A172 (cell line): ENCODE measurements around the gene CGB2. TPM values are rescaled to one million over a fixed set of nuclear protein-coding genes. Genes with fewer than 3 reads are reported as not detected.
A peak's percentile ranks its signal among the peaks of the same experiment; 100 is the strongest.
"Not testable (repeated sequence)": the region's sequence is repeated elsewhere in the genome, so short reads cannot be mapped to it uniquely, and the experiment has no call there.

Source experiments
- DNase-seq: peaks from one replicate; pipeline ENCODE4 v3.0.0-alpha.2; 2015; ENCODE audit warnings: low spot score
- total RNA-seq: library from RNA; depleted of rRNA; stranded (reverse); fragments of >200 nt; shearing (Covaris generic); gene quantifications from 2 replicates; pipeline ENCODE4 v1.2.3, GENCODE V29; 2014

Gene CGB2
- total RNA-seq, 1 experiment from 2014 or later = not detected

DNA sequence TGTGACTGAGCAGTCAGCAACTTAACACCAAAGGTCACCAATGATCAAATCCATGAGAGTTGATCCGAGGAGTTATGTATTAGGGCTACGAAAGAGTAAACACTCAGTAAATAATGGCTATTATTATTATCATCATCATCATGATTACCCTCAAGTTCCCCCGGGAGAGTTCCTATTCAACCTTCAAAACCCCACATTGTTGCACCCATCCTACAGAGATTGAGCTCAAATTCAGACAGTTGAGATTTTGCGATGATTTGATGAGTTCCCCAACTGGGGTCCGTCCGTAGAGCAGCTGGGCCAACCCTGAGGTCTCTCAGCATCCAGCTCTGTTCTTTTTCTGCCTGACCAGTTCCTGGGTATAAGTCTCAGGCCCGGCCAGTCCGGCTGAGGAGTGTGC is 6.4 kb downstream of the CGB2 start:
- DNase-seq = not testable (repeated sequence)

DNA sequence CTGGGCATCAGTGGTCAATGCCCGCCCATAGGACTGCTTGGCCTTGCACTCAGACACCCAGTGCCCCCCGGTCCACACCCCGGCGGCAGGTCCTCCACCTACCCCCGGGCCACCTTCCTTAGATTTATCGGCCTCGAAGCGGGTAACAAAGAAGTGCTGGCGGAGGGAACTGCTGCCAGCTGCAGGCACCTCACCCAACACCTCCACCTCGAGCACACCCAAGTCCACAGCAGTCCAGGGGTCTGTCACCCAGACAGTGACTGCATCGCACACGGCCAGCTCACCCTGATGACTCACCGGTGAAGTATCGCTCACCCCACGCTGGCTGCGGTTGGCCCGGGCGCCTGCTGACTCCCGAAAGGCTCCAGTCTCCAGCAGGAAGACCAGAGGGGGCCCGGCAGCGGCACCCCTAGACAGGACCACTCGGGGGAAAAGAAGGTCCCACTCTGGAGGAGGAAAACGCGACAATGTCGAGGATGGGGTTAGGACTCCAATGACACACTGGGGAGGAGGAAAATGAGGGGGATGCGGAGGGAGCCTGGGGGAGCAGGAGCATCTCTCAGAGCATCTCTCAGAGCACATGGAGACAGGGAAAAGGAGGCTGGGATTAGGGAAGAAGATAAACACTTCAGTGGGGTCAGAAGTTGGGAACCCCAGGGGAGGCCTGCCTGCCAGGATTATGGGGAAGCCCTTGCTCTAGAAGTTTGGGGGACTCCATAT is 7.0 kb downstream of the CGB2 start:
- peak; percentile 72 for DNase-seq

DNA sequence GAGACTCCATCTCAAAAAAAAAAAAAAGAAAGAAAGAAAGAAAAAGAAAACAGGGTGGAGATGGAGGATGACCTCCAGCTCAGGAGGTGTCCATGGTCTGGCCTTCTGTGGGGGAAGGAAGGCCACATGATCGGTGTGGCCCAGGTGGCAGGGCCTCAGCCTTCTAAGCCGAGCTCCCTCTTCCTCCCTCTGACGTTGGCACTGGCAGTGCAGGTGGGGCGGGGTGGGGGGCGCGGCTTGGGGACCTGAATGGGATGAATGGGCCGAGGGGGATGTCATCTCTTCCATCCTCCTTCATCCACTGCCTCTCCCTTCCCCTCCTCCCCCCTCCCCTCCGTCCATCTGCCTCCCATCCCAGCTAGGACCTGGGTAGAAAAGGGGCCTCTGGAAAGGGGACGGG is 8.0 kb downstream of the CGB2 start:
- not testable (repeated sequence) for DNase-seq

DNA sequence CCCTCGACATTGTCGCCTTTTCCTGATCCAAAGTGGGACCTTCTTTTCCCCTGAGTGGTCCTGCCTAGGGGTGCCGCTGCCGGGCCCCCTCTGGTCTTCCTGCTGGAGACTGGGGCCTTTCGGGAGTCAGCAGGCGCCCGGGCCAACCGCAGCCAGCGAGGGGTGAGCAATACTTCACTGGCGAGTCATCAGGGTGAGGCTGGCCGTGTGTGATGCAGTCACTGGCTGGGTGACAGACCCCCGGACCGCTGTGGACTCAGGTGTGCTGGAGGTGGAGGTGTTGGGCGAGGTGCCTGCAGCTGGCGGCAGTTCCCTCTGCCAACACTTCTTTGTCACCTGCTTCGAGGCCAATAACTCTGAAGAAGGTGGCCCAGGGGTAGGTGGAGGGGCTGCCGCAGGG is 10.5 kb downstream of the CGB2 start:
- DNase-seq = peak; percentile 57

DNA sequence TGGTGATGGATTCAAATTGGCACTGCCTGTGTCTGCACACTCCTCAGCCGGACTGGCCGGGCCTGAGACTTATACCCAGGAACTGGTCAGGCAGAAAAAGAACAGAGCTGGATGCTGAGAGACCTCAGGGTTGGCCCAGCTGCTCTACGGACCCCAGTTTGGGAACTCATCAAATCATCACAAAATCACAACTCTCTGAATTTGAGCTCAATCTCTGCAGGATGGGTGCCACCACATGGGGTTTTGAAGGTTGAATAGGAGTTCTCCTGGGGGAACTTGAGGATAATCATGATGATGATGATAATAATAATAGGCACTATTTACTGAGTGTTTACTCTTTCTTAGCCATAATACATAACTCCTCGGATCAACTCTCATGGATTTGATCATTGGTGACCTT is 11.0 kb downstream of the CGB2 start:
- DNase-seq = not testable (repeated sequence)

DNA sequence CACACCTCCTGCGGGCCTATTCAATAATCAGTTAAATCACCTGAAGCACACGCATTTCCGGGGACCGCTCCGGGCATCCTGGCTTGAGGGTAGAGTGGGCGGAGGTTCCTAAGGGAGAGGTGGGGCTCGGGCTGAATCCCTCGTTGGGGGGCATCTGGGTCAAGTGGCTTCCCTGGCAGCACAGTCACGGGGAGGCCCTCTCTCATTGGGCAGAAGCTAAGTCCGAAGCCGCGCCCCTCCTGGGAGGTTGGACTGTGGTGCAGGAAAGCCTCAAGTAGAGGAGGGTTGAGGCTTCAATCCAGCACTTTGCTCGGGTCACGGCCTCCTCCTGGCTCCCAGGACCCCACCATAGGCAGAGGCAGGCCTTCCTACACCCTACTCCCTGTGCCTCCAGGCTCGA is 11.9 kb downstream of the CGB2 start, which contains the start of gene CGB5:
CGB5 (plus strand) TSS at position 301 of the 400 bp plus-strand sequence. CDS start 362 bp downstream, outside the sequence.
- not testable (repeated sequence) for DNase-seq

DNA sequence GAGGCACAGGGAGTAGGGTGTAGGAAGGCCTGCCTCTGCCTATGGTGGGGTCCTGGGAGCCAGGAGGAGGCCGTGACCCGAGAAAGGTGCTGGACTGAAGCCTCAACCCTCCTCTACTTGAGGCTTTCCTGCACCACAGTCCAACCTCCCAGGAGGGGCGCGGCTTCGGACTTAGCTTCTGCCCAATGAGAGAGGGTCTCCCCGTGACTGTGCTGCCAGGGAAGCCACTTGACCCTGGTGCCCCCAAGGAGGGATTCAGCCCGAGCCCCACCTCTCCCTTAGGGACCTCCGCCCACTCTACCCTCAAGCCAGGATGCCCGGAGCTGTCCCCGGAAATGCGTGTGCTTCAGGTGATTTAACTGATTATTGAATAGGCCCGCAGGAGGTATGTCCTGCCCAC is 17.3 kb downstream of the CGB2 start, which contains the start of gene CGB8:
CGB8 (minus strand) TSS at position 101 of the 400 bp plus-strand sequence. CDS start 372 bp downstream, outside the sequence.
- not testable (repeated sequence) for DNase-seq

DNA sequence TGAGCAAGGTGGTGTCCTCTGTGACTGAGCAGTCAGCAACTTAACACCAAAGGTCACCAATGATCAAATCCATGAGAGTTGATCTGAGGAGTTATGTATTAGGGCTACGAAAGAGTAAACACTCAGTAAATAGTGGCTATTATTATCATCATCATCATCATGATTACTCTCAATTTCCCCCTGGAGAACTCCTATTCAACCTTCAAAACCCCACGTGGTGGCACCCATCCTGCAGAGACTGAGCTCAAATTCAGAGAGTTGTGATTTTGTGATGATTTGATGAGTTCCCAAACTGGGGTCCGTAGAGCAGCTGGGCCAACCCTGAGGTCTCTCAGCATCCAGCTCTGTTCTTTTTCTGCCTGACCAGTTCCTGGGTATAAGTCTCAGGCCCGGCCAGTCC is 18.1 kb downstream of the CGB2 start:
- not testable (repeated sequence) for DNase-seq

DNA sequence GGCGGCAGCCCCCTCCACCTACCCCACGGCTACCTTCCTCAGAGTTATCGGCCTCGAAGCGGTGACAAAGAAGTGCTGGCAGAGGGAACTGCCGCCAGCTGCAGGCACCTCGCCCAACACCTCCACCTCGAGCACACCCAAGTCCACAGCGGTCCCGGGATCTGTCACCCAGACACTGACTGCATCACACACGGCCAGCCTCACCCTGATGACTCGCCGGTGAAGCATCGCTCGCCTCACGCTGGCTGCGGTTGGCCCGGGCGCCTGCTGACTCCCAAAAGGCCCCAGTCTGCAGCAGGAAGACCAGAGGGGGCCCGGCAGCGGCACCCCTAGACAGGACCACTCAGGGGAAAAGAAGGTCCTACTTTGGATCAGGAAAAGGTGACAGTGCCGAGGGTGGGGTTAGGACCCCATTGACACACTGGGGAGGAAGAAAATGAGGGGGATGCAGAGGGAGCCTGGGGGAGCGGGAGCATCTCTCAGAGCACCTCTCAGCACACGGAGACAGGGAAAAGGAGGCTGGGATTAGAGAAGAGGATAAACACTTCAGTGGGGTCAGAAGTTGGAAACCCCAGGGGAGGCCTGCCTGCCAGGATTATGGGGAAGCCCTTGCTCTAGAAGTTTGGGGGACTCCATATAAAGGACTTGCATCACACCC is 18.8 kb downstream of the CGB2 start:
- peak; percentile 68 for DNase-seq

DNA sequence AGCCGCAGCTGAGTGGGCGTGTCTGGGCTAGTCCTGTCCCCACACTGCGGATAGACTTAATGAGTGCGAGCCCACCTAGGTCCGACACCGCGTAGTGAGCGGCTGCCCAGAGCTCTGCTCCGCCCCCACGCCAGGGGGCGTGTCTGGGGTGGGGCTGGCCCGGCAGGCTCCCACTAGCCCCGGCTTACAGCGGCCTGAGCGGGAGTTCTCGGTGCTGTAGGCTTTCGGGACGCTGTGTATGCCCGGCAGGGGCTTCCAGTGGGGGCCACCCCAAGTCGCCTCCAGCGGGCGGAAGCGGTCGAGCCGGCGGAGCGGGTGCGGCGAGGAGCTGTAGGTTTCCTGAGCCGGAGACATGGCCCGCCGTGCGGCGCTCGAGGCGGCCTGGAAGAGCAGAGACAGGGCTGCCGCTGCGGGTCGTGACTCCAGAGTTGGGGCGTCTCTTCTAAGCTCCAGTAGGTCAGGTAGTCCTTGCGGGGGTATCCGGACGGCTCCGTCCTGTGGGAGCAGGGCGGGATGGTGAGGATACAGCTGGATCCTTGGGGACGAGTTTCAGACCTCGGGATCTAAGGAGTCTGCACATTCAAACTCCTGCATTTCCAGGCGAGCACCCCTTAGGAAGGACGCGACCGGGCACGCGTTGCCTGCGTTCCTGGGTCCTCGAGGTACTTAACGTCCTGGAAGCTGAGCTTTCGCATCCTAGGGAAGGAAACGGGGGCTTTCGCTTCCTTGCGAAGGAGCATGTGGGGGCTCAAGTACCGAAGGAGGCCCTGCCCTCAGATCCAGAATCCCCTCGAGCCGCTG is 24.6 kb downstream of the CGB2 start:
- DNase-seq = peak; percentile 39

DNA sequence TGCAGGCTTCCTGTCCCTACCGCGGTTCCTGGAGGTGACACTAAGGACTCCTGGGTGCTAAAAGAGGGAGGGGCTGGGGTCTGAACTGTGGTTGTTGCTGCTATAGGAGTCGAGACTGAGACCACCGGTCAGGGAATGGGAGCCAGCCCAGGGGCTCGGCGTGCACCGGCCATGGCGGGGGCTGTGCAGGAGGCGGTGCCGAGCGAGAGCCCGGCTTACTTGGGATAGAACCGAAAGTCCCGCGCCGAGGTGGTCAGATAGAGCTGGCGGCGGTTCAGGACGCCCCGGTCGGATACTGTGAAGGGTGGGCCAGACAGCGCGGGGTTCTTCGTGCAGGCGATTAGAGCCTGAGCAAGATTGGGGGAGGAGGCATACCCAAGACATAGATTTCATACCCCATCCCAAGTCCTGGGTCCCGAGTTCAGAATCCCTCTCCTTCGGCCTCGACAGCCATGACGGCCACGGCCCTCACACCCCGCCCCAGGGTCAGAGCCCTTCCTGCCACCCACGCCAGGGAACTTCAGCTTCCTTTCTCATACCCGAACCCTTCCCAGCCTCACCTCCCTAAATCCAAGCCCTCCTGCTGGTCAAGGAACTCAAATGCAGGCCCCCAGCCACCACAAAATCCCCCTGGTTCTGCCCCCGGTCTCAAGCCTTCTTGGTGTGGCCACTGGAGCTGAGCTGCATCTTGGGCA is 25.4 kb downstream of the CGB2 start:
- not testable (repeated sequence) for DNase-seq

DNA sequence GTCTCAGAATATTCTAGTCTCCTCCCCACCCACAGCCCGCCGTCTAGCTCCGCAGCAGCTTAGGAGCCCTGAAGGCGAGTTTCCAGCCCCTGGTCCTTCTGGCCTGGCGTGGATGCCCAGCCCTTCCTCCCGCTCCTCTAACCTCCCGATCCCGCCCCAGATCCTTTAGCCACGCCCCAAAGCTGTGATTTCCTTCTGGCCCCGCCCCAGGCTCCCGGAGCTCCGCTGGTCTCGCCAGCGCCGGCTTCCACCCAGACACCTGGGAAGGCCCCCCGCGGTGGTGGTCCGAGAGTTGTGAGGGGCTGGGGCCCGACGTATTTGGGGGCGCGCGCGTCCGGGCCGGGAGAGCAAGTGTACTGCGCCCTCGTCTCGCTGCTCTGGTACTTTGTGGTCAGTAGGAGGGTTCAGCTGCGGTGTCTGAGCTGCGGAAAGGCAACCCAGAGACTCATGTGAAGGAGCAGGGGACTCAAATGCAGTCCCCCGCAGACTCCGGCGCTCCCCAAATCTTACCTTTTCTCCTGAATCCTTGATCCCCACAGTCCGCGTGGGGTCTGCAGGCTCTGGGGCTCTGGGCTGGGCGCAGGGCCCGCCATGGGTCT is 26.0 kb downstream of the CGB2 start, which contains the start of gene CGB7:
CGB7 (minus strand) TSS at position 114 of the 599 bp plus-strand sequence. CDS start 2,374 bp downstream, outside the sequence.
- peak; percentile 52 for DNase-seq

DNA sequence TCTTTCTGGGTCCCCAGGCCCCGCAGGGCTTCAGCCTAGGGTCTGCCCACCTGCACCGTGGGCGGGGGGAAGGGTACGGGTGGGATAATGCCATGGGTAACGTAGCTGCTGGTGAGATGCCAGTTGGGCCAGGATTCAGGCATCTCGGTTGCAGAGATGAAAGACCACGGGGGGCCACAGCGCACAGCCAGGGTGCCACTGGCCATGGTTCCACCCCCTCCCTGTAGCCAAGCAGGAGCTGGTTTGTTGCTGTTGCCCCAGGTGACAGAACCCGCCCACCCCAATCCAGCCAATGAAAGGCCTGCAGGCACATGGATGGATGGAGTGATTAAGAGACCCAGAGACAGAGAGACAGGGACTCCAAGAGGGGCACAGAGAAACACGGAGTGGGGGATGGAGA is 26.9 kb downstream of the CGB2 start:
- peak; percentile 6 for DNase-seq

DNA sequence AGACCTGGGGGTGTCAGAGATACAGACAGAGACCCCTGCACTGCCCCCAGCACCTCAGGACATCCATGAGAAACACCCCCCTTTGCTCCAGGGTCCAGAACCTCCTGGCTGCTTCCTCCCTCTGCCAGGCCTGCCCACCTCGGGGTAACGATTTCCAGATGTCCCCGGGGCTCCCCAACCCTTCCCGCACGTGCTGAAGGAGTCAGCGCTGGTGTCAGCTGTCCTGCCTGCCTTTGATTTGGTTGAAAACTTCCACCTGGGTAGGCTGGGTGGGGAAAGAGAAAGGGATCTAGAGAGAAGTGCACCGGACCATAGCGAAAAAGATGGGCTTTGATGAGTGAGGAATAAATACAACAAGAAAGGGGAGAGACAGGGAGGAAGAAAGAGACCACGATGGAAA is 27.4 kb downstream of the CGB2 start:
- no peak for DNase-seq

DNA sequence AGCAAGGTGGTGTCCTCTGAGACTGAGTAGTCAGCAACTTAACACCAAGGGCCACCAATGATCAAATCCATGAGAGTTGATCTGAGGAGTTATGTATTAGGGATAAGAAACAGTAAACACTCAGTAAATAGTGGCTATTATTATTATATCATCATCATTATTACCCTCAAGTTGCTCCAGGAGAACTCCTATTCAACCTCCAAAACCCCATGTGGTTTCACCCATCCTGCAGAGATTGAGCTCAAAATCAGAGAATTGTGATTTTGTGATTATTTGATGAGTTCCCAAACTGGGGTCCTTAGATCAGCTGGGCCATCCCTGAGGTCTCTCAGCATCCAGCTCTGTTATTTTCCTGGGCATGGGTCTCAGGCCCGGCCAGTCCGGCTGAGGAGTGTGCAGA is 29.3 kb downstream of the CGB2 start:
- DNase-seq = no peak

DNA sequence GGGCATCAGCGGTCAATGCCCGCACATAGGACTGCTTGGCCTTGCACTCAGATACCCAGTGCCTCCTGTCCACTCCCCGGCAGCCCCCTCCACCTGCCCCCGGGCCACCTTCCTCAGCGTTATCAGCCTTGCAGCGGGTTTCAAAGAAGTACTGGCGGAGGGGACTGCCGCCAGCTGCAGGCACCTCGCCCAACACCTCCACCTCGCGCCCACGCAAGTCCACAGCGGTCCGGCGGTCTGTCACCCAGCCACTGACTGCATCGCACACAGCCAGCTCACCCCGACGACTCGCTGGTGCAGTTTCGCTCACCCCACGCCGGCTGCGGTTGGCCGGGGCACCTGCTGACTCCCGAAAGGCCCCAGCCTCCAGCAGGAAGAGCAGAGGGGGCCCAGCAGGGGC is 29.8 kb downstream of the CGB2 start:
- DNase-seq = no peak

DNA sequence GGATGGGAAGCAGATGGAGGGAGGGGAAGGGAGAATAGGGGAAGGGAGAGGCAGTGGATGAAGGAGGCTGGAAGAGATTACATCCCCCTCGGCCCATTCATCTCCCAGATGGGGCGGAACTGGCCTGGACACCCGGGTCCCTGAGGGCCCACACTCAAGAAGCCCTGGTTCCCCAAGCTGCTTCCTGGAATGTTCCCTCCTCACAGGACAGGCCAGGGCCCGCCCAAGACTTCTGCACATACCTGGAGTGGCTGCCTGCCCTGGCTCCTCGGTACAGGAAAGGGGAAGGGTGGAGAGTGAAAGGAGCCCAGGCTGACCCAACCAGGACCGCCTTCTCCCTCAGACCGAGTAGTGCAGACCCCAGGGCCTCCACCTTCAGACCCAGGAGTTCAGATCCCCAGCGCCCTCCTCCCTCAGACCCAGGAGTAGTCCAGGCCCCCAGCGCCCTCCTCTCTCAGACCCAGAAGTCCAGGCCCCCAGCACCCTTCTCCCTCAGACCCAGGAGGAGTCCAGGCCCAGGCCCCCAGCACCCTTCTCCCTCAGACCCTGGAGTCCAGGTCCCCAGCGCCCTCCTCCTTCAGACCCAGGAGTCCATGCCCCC is 32.4 kb downstream of the CGB2 start:
- DNase-seq = no peak

DNA sequence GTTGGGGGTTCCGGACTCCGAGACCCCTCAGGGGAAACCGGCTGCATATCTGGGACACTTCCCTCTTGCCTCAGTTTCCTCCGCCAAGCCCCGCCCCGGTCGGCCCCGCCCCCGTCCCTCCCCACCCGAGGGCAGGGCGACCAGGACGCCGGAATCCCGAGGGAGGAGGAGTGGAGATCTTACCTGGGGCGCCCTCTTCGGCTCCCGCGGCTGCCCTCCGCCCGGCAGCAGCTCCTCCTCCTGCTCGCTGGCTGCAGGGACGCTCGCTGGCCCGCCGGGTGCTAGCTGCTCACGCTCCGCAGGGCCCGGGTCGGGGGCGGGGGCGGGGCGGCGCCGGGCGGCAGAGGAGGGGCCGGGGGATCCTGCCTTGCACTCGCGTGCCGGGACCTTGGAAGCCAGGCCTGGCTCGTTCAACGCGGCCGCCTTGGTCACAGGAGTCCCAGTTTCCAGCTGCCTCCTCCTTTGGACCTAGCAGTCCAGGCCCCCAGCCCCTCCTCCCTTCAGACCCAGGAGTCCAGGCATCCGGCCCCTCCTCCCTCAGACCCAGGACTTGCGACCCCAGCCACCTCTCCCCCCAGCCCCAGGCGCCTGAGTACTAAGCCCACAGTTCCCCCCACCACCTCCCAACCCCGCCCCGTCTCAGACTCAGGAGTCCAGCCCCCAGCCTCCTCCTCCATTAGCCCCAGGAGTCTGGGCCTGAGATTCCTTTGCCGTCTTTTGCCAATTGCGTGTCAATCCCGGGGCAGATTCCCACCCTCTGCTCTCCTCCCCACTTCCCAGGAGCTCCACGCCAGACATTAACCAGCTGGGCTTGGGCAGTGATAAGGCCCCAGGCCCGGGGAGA is 33.3 kb downstream of the CGB2 start, which contains the start of gene NTF4:
NTF4 (minus strand) TSS at position 51 of the 844 bp plus-strand sequence. CDS start 2,821 bp downstream, outside the sequence.
- DNase-seq = no peak

DNA sequence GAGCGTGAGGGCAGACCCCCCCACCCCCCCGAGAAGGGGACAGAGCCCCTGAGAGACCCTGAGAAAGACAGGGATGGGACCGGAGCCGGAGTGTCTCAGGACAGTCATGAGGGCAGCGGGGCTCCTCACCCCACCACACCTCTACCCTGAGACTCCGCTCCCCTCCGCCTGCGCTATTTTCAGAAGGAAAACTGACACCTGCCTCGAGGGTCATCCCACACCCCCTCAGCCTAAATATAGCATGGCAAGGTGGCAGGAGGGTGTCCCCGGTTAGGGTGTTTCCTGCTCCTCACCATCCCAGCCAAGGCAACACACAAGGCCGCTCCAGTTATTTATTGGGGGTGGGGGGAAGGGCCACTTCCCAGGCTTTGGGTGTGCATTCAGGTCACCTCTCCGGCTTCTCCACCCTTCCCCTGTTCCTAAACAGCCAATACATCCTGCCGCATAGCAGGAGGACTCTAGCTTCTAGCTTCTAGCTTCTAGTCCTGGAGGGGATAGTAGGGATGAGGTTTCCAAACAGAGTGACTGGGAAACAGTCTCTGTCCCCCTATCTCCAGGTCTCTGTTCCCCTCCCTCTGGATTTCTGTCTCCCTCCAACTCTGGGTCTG is 34.3 kb downstream of the CGB2 start:
- no peak for DNase-seq
